GM21526 (cell line): ENCODE results near the gene VASH2.
A peak's percentile ranks its signal among the peaks of the same experiment; 100 is the strongest.
"Not testable (repeated sequence)": the region's sequence is repeated elsewhere in the genome, so short reads cannot be mapped to it uniquely, and the experiment has no call there.

Experiments
- ATAC-seq: cut with Tn5 transposase; IDR thresholded peaks from one replicate; pipeline ENCODE4 v1.9.1; 2021; ENCODE audit warnings: moderate library complexity; ENCODE audit not compliant: unreplicated experiment, low FRiP score

The VASH2 gene

DNA sequence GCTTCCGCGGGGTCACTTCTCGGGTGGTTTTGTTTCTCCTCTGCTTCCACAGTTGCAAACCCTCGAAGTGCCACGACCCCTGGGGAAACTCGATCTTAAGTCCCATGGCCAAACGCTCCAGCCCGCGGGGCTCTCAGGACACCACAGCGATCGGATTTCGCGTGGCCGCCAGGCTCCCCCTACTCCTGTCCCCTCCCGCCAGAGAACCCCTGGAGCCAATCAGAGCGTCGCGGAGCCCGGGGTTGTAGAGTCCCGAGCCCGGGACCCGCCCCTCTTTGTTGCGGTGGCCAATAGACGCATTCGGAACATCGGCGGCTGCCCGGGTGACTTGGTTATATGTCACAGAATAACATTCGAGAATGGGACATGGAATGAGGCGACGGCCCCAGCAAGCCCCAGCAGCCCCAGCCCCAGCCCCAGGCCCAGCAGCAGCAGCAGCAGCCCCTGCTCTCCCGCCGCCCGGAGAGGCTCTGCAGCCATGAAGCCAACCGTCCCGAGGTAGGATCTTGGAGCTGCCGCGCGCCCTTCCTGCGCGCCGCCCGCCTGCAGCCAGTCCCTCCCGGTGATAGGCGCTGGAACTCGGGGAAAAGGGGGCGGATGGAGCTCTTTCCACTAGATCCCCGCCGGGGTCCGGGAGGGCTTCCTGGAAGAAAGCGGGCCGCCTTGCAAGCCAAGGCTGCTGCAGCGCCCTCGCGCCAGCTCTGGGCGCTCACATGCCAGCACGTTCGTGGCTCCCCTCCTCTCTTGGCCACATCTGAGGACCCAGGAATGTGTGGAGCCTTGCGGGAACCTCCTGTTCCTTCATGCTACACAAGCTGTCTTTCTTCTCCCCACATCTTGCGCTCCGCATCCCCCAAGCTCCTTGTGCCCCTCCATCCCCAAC is at the start of gene VASH2:
VASH2 (plus strand) TSS at position 299 of the 883 bp plus-strand sequence. CDS start 1,002 bp downstream, outside the sequence.
- ATAC-seq: peak; percentile 93

DNA sequence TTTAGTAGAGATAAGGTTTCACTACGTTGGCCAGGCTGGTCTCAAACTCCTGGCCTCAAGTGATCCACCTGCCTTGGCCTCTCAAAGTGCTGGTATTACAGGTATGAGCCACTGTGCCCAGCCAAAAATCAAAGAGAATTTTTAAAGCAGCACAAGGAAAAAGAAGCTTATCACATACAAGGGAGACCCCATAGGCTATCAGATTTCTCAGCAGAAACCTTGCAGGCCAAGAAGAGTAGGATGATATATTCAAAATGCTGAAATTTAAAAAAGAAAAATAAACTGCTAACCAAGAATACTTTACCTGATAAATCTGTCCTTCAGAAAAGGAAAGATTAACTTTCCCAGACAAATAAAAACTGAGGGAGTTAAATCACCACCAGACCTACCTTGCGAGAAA is 49.1 kb upstream of the VASH2 start:
- no peak for ATAC-seq

DNA sequence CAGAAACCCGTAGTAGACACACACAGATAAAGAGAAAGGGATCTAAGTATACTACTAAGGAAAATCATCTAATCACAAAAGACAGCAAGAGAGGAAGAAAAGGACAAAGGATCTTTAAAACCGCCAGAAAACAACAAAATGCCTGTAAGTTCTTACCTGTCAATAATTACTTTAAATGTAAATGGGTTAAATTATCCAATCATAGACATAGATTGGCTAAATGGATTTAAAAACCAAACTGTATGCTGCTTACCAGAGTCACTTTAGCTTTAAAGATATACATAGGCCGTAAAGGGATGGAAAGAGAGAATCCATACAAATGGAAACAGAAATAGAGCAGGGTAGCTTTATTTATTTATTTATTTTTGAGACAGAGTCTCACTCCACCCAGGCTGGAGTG is 48.3 kb upstream of the VASH2 start:
- no peak for ATAC-seq

DNA sequence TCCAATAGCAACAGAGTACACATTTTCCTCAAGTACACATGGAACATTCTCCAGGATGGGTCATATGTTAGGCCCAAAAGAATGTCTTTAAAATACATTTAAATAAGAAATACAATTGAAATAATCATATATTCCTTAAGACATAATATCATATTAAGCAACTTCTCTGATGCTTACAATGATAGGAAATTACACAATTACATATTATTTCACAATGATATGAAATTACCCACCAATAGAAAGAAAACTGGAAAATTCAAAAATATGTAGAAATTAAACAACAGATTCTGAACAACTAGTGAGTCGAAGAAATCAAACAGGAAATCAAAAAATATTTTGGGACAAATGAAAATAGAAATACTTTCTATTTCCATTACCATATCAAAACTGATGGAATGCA is 46.7 kb upstream of the VASH2 start:
- no peak for ATAC-seq

DNA sequence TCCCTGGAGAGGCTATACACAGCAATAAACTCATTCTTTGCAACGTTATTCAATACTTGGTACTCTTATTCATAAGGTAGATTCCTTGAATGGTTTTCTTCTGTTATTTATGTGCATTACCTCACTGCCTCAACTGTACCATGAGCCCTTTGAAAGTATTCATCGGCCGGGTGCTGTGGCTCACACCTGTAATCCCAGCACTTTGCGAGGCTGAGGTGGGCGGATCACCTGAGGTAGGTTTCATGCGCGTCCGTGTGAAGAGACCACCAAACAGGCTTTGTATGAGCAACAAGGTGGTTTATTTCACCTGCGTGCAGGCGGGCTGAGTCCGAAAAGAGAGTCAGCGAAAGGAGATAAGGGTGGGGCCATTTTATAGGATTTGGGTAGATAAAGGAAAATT is 42.3 kb upstream of the VASH2 start:
- not testable (repeated sequence) for ATAC-seq

DNA sequence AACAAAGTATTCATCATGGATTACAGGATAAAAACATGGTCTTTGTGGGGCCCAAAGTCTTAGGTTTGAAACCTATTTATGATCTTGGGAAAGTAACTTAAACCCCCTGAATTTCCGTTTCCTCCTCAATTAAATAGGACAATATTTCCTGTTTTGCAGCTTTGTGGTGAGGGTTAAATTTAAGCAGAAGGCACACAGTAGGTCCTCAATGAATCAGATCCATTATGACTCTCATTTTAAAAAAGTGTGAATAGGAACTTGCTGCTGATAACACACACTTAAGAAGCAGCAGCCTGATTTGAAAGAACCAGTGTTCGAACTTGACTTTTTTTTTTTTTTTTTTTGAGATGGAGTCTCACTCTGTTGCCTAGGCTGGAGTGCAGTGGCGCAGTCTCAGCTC is 41.4 kb upstream of the VASH2 start:
- no peak for ATAC-seq

DNA sequence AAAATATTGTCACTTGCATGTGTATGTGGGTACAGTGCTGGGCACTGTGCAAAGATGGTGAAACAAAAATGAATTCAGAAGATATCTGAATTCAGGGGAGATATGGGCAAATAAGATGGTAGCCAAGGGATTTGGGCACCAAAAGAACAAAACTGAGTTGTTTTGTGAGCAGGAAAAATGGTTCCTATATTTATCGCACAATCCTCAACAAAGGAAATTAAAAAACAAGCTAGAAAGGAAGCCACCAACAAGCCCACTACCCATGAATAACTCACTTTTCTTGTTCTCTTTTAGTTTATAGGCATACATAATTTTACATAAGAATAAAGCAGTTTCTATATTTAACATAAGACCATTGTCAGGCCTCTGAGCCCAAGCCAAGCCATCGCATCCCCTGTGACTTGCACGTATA is 40.7 kb upstream of the VASH2 start:
- ATAC-seq: no peak

DNA sequence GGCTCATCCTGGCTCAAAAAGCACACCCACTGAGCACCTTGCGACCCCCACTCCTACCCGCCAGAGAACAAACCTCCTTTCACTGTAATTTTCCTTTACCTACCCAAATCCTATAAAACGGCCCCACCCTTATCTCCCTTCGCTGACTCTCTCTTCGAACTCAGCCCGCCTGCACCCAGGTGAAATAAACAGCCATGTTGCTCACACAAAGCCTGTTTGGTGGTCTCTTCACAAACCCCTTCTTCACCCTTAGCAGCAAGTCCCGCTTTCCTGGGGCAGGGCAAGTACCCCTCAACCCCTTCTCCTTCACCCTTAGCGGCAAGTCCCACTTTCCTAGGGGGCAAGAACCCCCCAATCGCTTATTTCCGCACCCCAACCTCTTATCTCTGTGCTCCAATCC is 40.1 kb upstream of the VASH2 start:
- ATAC-seq: not testable (repeated sequence)

DNA sequence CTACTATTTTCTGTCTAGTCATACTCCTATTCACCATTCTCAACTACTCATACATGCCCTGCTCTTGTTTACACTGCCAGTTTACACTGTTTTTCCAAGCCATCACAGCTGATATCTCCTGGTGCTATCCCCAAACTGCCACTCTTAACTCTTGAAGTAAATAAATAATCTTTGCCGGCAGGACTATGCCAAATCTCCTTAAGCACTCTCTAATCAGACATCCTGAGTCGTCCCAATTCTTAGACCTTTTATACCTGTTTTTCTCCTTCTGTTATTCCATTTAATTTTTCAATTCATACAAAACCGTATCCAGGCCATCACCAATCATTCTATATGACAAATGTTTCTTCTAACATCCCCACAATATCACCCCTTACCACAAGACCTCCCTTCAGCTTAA is 36.7 kb upstream of the VASH2 start:
- ATAC-seq: not testable (repeated sequence)

DNA sequence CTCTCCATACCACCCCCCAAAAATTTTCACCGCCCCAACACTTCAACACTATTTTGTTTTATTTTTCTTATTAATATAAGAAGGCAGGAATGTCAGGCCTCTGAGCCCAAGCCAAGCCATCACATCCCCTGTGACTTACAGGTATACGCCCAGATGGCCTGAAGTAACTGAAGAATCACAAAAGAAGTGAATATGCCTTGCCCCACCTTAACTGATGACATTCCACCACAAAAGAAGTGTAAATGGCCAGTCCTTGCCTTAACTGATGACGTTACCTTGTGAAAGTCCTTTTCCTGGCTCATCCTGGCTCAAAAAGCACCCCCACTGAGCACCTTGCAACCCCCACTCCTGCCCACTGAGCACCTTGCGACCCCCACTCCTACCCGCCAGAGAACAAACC is 36.2 kb upstream of the VASH2 start:
- ATAC-seq: not testable (repeated sequence)

DNA sequence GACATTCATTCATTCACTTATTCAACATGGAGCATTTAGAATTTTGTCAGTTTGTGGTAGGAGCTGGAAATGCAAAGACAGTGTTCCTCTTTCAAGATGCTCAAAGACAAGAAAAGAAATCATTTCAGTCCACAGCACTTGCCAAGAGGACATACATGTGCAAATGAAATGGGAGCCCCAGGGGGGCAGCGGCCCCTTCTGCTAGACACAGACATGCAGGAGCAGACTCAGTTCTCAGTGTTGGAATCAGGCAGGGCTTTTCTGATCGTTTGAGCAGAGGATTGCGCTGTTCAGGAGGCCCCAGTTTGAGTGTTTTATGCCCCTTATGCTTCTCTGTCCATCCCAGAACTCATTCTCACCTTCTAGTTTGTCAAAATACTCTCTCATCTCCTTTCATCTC is 35.6 kb upstream of the VASH2 start:
- no peak for ATAC-seq

DNA sequence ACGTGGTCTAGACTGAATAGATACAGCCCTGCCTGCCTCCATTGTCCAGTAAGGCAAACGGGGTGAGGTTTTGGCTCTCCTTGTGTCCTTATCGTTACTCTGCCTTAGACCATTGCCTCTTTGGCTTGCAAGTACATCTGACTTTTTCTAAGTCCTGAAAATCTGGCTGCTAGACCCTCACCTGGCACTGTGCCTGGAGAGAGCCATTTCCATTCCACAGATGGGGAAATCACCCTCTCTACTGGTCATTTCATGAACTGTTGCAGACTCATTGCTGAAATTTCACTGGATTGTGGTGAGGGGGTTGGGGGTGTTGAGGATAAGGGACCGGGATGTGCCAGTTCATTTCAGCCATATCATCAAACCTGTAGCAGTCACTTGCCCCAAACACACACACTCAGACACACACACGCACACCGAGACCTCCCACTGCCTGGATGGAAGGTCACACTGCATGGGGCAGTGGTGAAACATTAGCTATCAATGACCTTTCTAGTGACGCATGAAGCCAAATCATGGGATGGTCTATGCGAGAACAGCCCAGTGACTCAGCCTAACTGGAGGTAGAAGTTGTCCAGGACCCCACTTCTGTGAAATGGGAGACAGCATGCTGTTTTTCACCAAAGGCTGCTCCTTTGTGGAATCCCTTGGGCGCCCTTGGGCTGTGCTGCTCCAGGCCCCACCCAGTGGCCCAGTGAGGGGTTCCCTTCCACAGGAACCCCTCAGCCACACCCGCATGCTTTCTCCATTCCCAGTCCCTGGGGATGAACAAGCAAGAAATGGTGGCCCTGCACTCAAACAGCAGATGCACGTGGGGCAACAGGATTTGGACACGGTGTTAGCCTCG is 34.9 kb upstream of the VASH2 start:
- no peak for ATAC-seq

DNA sequence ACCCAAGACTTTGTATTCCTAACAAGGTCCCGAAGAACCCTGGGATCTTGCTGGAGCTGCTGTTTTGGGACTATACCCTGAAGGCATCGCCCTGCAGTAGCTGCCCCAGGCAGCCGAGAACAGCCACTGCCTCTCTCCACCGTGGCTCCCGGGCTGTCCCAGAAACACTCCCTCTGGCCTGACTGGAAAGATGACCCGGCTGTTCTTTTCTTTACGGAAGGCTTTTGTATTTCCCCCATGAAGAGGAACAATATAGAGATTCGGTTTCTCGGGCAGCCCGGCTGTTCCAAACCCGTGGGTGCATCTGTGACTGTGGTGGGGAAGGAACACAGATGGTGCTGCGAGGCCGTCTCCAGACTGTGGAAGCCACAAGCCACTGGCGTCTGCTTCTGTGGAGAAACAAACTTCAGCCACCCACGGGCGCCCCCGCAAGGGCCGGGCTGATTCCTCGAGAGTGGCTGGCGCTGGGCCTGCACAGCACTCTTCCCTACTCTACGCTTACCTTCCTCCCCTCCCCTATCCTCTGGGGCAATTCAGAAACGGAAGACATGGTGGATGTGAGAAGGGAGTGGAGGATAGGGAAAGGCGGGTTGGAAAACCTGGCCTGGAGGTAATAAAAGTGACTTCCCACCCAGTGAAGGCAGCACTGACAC is 33.7 kb upstream of the VASH2 start:
- no peak for ATAC-seq

DNA sequence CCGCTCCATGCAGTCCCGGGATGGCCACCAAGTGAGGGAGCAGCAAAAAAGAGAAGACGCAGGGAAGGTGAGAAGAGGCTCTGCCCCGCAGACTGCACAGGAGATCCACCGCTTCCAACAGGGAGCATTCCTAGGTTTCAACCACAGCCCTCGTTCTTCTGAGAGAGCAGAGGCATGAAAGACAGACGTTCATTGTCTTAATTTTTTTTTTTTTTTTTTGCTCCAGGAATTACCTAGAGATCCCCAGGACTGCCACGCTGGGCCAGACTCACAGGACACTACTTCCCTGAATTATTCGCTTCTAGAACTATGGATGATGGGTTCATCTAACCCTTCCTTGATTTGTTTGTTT is 33.2 kb upstream of the VASH2 start:
- ATAC-seq: no peak

DNA sequence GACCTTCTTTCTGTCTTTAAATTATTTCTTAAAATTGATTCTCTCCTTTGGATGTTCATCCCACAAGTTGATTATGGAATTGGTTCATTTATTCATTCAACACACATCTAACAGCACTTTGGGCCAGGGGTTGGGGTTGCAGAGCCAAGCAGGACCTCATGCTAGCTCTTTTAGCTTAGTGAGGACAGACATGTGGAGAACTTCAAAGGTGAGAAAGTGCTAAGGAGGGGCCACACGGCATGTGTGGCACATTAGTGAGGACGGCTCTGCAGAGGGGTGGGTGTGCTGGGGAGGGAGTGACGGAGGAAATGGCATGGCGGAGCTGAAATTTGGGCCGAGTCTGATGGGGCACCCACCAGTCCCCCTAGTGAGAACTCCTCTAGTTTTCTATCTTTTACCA is 32.5 kb upstream of the VASH2 start:
- no peak for ATAC-seq

DNA sequence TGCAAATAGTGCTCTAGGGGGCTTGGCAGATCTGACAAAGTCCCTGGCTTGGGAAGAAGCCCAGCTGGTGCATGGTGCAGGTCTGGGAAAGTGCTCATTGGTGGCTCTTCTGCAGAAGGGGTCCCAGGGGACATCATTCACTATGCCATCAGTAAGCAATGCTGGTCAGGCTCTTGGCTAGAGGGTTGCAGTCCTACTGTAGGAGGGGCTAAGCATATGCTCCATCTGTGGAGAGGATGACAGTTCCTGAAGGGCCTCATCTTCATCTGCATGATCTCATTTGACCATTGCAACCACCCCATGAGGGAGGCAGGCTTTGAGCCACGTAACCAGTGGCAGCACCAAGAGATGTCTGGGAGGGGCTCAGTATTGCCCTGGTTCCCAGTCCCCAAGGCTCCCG is 31.5 kb upstream of the VASH2 start:
- ATAC-seq: no peak

DNA sequence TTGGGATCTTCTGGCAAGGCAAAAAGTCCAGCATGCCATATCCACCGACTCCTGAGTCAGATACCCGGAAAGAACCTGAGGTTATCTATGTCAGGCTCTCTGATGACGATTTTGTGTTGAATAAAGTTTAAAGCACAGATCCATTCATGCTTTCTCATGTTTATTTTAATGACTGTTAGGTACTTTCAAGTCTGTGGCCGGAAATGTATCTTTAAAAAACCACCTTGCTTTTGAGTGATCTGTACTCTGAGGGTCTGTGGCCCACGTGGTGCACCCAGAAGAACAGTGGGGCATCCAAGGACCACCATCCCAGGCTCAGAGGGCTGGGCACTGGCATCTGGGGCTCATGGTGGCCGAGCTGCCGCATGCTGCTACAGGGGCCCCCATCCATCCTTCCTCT is 30.1 kb upstream of the VASH2 start:
- ATAC-seq: no peak

DNA sequence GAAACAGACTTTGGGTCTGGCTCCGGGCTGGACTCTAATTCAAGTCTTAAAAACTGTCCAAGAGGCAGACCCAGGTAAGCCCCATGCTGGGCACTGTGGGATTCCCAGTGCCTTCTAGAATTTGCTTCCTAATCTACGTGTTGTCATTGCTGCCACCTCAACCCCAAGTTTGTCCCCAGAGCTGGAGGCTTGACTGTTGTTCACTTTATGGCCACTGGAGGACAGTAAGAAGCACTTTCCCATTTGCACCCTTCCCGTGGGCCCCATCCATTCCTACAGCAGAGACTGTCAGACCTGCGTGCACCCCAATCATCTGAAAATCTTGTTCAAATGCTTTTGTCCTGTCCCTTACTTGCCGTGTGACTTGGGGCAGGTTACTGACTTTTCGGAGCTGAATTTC is 29.4 kb upstream of the VASH2 start:
- ATAC-seq: no peak

DNA sequence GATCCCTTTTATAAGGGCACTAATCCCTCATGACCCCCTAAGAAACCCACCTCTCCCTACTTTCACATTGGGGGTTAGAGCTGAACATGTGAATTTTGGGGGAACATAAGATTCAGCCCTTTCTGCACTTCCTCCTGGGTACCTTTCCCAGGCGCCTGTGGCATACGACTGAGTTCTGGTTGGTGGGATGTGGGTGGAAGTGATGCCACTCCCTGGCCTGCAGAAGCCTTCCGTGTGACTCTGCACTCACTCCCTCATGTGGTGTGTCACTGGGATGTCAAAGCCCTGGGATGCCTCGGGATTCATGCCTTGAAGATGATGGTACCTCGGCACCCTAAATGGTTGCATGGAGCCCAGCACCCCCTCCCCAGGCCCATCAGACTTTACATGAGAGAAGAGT is 28.3 kb upstream of the VASH2 start:
- ATAC-seq: no peak

DNA sequence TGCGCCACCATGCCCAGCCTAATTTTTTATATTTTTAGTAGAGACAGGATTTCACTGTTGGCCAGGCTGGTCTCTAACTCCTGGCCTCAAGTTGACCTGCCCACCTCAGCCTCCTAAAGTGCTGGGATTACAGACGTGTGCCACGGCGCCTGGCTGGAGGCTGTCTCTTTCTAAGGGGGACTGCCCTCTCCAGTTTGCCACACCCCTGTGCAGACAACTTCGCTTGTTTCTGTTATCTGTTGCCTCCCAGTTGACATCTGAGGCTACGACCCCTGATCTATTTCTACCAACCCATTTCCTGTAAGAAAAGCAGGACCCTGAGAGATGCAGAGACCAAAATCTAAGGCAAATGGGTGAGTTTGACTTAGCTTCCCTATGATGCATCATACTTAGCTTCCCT is 24.0 kb upstream of the VASH2 start:
- ATAC-seq: no peak
